Measurements from ENCODE around the gene R3HDM4.

Gene R3HDM4

GRCh38 chr19:862581-863314, 50.3 kb downstream of the R3HDM4 start:
- TF ChIP-seq, protein P1, sequence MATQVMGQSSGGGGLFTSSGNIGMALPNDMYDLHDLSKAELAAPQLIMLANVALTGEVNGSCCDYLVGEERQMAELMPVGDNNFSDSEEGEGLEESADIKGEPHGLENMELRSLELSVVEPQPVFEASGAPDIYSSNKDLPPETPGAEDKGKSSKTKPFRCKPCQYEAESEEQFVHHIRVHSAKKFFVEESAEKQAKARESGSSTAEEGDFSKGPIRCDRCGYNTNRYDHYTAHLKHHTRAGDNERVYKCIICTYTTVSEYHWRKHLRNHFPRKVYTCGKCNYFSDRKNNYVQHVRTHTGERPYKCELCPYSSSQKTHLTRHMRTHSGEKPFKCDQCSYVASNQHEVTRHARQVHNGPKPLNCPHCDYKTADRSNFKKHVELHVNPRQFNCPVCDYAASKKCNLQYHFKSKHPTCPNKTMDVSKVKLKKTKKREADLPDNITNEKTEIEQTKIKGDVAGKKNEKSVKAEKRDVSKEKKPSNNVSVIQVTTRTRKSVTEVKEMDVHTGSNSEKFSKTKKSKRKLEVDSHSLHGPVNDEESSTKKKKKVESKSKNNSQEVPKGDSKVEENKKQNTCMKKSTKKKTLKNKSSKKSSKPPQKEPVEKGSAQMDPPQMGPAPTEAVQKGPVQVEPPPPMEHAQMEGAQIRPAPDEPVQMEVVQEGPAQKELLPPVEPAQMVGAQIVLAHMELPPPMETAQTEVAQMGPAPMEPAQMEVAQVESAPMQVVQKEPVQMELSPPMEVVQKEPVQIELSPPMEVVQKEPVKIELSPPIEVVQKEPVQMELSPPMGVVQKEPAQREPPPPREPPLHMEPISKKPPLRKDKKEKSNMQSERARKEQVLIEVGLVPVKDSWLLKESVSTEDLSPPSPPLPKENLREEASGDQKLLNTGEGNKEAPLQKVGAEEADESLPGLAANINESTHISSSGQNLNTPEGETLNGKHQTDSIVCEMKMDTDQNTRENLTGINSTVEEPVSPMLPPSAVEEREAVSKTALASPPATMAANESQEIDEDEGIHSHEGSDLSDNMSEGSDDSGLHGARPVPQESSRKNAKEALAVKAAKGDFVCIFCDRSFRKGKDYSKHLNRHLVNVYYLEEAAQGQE (IDR thresholded peaks at IDR 0.05; ENCODE audit: insufficient replicate concordance, low read depth) = no peak
- TF ChIP-seq POLR2AphosphoS5 (IDR thresholded peaks at IDR 0.05; ENCODE audit: low read depth) (peak; percentile 11; the same call in 1 of the 2 replicates), SPI1 (IDR thresholded peaks at IDR 0.05; ENCODE audit: borderline replicate concordance, low read depth) (no peak)
- no peak overlapping the region for H3K4me3 ChIP-seq (replicated peaks; ENCODE audit: insufficient read depth, low read length)
- peak in 1 of 2 experiments; percentile 58 for DNase-seq (ENCODE audit: low read depth in 1 of 2, low spot score in 1 of 2)

GRCh38 chr19:861756-862580, 51.1 kb downstream of the R3HDM4 start:
- no peak for TF ChIP-seq POLR2AphosphoS5 (IDR thresholded peaks at IDR 0.05; ENCODE audit: low read depth)
- TF ChIP-seq, protein P1 (IDR thresholded peaks at IDR 0.05; ENCODE audit: insufficient replicate concordance, low read depth) = no peak
- no peak for TF ChIP-seq SPI1 (IDR thresholded peaks at IDR 0.05; ENCODE audit: borderline replicate concordance, low read depth)
- TF ChIP-seq CTCF (IDR thresholded peaks at IDR 0.05; ENCODE audit: insufficient read depth, low read length) = no peak
- TF ChIP-seq GABPA (IDR thresholded peaks at IDR 0.05; ENCODE audit: low read depth) = no peak
- no peaks in the 10 kb centered on the region for H3K27me3 ChIP-seq (ENCODE audit: insufficient read depth, poor library complexity, severe bottlenecking)
- peak overlapping the region; percentile 60 for H3K4me3 ChIP-seq (replicated peaks; ENCODE audit: insufficient read depth, low read length)
- DNase-seq (ENCODE audit: low read depth in 1 of 2, low spot score in 1 of 2) = peak; percentile 72 to 85
- H3K27ac ChIP-seq (replicated peaks) = peak overlapping the region; percentile 27; the same call in 1 of the 2 replicates

More at GRCh38 chr19:862581-863314, 50.3 kb downstream of the R3HDM4 start:
- Histone ChIP-seq H3K27ac (replicated peaks) (no peak overlapping the region), H3K27me3 (ENCODE audit: insufficient read depth, poor library complexity, severe bottlenecking) (no peaks in the 10 kb centered on the region)

DNA sequence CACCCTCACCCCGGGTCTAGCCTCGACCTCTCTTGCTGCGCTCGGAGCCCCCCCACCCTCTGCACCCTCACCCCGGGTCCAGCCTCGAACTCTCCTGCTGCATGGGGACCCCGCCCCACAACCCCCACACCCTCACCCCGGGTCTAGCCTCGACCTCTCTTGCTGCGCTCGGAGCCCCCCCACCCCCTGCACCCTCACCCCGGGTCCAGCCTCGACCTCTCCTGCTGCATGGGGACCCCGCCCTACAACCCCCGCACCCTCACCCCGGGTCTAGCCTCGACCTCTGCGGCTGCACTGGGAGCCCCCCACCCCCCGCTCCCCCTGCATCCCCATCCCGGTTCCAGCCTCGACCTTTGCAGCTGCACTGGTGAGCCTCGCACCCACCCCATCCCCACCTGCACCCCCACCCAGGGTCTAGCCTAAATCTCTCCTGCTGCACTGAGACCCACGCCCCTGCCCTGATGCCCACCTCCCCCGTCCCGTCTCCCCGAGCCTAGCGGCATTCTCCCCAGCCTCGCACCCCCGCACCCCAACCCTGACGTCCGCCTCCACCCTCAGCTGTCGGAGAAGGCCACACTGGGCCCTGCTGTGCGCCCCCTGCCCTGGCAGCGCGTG, 51.8 kb downstream of the R3HDM4 start:
- Histone ChIP-seq H3K4me3 (replicated peaks; ENCODE audit: insufficient read depth, low read length) (peak overlapping the region; percentile 60), H3K27me3 (ENCODE audit: insufficient read depth, poor library complexity, severe bottlenecking) (no peaks in the 10 kb centered on the region), H3K27ac (replicated peaks) (peak overlapping the region; percentile 27; the same call in 1 of the 2 replicates)
- no peak for DNase-seq (ENCODE audit: low read depth in 1 of 2, low spot score in 1 of 2)
- TF ChIP-seq POLR2AphosphoS5 (IDR thresholded peaks at IDR 0.05; ENCODE audit: low read depth) = no peak
- TF ChIP-seq, protein P1 (IDR thresholded peaks at IDR 0.05; ENCODE audit: insufficient replicate concordance, low read depth) = no peak
- TF ChIP-seq SPI1 (IDR thresholded peaks at IDR 0.05; ENCODE audit: borderline replicate concordance, low read depth) = no peak
- TF ChIP-seq CTCF (IDR thresholded peaks at IDR 0.05; ENCODE audit: insufficient read depth, low read length) = no peak
- no peak for TF ChIP-seq GABPA (IDR thresholded peaks at IDR 0.05; ENCODE audit: low read depth)

Data from HL-60 (cell line).